HG02884 (cell line): ENCODE data around the gene C6orf15.

Experiments used
- ATAC-seq: cut with Tn5 transposase; IDR thresholded peaks from one replicate; pipeline ENCODE4 v1.9.1; 2021; ENCODE audit warnings: mild to moderate bottlenecking, moderate library complexity; ENCODE audit not compliant: unreplicated experiment

Gene C6orf15

DNA sequence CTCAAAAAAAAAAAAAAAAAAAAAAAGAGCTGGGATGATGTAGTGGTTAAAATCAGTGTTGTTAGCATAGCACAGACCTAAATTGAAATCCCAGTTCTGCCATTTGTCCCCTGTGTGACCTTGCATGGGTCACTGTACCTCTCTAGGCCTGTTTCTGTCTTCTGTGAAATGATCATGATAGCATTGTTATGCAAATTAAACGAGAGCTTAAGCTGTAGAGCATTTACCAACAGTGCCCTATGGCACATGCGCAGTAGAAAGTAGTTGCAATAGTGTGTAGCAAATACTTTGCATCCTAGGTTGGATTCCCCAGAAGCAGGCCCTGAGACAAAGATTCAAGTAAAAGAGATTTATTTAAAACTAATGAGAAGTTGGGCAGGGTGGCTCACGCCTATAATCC, 19.2 kb upstream of the C6orf15 start:
- ATAC-seq: no peak

- no peak for ATAC-seq
Observed at GRCh38 chr6:31130751-31131150, 18.4 kb upstream of the C6orf15 start.

DNA sequence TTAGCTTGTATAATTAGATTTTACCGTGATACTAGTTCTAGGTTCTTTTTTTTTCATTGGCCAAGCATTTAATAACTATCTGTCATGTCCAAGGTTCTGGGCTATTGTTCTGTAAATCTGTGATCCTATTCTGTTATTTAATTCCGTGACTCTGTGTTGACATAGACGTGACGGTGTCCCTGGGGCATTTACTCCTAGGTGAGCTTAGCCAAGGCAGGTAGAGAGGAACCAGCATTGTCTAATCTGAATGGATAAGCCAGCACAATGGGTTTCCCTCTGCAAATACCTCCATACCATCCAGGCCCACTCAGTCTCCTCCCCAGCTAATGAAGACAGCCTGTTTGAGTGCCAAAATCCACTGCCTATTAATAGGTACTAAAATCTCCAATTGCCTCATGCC, 16.8 kb upstream of the C6orf15 start:
- no peak for ATAC-seq

DNA sequence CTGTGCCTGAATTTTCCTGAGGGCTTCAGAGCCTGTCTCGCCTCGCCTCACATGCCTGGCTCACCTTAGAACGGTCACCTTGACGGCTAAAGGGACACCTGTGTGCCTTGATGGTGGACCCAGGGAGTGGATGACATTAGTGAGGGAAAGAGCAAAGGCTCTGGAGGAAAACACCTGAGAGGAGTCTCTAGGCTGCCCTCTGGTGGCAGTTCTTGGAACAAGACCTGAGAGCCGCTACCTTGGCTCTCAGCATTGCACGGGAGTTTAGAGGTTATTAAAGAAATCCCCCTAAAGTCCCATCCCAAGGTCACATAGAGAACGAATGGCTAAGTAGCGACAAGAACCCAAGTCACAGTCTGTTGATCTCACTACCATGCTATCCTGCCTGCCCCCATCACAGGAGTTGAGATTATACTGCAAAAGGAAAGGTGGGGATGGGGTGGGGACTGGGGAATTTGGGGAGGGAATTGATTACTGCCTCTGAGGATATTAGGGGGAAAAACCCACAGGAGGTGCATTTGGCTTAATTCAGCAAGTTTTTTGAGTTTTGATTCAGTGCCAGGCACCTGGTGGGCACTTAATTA, 15.8 kb upstream of the C6orf15 start:
- no peak for ATAC-seq

GRCh38 chr6:31126396-31127175, 14.2 kb upstream of the C6orf15 start:
- ATAC-seq: no peak

GRCh38 chr6:31125586-31126363, 13.4 kb upstream of the C6orf15 start:
- no peak for ATAC-seq

GRCh38 chr6:31125162-31125561, 12.8 kb upstream of the C6orf15 start:
- no peak for ATAC-seq

- no peak for ATAC-seq
Observed at GRCh38 chr6:31122791-31123706, 10.7 kb upstream of the C6orf15 start.

DNA sequence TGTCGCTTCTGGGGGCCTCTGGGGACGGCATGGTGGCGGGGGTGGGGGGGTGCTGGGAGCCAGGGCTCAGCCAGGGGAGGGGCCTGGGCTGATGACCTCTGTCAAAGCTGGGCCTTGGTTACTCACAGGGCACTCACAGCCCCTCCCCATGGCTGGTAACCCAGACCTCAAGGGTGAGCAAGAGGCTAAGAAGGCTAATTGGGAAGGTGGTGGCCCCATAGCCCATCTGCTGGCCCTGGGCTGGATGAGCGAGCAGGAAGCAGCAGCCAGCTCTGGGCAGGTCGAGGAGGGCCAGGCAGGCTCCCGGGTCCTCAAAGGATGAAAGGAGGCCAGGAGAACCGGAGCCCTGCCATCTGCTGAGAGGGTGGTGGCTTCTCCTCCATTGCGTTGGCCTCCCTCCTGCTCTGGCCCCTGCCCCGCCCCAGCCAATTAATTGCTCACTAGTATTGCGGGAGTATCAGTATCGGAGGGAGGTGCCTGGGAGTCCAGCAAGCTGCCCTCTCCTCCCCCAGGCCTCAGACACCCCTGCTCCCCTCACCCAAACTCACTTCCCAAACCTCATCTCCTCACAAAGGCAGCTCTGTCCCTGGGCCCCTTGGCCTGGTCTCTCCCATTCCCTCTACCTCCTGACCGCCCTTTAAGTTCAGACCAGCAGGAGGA, 8.9 kb upstream of the C6orf15 start:
- no peak for ATAC-seq

DNA sequence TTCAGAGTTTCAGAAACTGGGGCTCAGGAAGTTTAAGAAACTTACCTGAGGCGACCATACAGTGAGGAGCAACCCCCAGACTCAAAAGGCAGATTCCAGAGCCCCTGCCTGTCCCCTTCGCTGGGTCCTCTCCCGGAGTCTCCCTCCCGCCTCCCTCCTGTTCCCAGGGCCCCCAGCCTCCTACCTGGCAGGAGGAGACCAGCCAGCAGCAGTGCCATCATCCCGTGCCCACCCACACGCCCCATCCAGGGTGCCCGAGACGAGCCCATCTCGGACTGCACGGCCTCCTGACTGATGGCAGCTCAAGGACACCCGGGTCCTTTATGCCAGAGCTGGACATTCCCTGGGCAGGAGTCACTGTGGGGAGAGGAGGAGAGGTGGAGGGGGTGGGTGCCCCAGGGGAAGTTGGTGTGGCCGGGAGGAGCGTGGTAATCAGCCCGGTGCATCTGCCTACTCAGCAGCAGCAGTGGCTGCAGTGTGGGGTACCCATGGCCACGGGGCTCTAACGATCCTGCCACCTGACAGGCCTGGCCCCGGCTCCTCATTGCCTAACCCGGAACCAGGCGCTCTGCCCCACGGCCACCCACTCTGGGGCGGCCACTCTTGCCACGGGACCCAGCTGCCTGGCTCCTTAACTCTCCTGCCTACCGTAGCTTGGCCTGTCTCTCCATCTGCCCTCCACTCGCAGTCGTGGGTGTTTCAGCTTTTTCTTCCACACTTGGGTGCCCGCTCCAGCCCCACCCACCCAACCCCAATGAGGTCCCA, 8.0 kb upstream of the C6orf15 start, which contains the start of gene CDSN:
TSS of gene CDSN (minus strand) at position 296 of the 765 bp plus-strand sequence. CDS start at position 269, 27 bp downstream.
- ATAC-seq: no peak

- no peak for ATAC-seq
Observed at GRCh38 chr6:31118178-31118577, 5.8 kb upstream of the C6orf15 start.

DNA sequence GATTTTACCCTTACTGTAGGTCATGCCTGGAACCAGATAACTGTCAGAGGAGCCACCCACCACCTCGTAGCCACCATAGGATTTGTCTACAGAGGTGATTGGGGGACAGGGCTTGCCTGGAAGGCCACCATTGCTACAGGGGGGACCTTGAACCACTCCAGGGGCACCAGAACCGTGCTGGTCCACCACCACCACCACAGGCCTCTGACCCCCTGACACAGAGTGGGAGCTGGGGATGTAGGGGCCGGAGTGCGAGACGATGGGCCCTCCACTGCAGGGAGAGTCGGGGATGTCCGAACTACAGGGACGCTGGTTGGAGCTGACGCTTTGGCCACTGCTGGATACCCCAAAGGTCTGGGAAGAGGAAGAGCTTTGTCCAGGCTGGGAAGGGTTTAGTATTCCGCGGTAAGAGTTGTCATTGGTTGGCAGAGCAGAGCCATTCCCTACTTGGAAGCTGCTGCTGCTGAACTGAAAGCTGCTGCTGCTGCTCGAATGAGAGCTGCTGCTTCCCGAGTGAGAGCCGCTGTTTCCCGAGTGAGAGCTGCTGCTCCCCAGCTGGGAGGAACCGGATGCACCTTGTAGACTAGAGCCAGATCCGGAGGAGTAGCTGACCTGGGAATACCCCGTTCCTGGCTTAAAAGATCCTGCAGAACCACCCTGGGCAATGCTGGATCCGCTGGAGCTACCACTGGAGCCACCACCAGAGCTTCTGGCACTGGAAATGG, 4.4 kb upstream of the C6orf15 start:
- no peak for ATAC-seq

DNA sequence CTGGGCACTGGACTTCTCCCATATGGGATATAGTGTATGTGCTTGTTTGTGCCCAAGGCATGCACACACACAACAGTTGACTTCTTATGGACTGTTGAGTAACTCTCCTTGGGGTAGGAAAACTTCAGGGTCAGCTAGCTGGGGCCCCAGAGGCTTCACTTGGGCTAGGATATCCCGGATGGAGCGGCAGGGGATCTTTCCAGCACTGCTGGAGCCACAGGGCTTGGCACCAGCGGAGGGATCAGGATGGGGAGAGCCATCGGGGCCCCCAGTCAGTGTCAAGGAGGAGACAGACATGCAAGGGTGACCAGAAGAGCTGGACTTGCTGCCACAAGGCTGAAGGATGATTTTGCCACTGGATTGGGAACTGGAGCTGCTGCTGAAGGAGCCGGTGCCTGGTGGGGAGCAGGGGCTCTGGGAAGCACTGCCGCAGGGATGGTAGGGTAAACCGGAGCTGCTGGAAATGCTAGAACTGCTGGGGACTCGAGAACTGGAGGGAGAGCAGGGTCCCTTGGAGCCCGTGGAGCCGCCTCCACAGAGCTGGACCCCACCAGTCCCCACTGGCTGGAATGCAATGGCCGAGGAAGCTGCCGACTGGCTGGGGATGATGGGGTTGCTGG, 3.7 kb upstream of the C6orf15 start:
- no peak for ATAC-seq

DNA sequence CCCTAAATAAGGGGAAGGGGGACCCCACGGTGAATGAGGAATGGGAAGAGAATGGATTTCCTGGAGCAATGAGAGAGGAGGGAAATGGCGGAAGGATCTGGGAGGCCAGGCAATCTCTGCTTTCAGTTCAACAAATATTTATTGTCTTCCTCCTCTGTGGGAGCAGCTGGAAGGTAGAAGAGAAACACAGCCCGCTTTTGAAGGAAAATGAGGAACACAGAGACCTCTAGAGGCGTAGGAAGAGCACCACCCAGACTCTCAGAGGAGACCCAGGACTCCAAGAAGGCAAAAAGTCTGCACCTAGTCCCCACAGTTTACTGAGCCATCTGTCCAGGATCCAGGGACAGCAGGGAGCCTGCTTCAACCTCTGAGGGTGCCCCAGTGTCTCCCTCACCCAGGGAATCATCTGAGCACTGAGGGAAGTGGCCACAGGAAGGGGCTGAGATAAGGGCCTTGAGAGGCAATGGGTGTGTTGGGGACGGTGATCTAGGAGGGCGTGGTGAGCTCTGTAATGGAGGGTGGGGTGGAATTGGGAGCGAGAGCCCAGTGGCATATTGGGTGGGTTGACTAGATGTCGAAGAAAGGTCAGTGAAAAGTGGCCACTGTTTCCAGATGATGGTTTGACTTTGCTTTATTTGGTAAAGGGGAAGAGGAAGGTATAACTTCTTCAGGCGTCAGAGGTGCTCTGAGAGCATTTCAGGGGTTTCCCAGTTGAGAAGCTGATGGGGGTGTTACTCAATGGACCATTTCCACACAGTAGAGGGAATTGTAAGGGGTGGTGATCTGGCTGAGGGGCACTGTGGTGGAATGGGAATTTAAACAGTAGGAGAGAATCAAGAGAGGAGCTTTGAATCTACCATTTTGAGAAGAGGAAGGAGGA, 2.8 kb upstream of the C6orf15 start:
- no peak for ATAC-seq

GRCh38 chr6:31114541-31114878, 2.1 kb upstream of the C6orf15 start, which contains the start of gene PSORS1C1:
PSORS1C1 (plus strand) TSS chr6:31114800; CDS start chr6:31129633, 14,833 bp downstream.
- no peak for ATAC-seq

- ATAC-seq: no peak
Observed at GRCh38 chr6:31113861-31114540, 1.6 kb upstream of the C6orf15 start.

- no peak for ATAC-seq
Observed at GRCh38 chr6:31111712-31112111, 663 bp downstream of the C6orf15 start.
